ENCODE data around the gene CNEP1R1. TPM values are rescaled to one million over a fixed set of nuclear protein-coding genes. Genes with fewer than 3 reads are reported as not detected.

CNEP1R1 gene
- total RNA-seq, 1 experiment from 2014 or later: 12.2 TPM

DNA sequence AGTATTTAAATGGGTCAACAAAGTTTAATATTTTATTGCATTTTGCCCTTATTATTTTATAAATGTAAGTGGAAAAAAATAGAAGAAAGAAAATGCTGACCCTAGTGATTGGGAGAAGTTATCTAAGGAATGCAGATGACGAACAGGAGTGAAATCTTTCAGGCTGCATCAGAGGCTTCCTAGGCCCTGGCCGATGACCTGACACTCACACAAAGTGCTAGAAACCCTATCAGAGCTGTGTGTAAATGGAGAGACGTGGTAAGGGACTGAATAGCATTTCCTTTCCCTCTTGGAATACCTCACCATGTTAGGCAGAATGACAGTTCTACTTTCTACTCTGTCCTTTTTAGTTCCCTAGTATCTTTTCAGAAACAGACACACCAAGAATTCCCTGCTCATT is 44.9 kb upstream of the CNEP1R1 start:
- H2AFZ ChIP-seq: no peak overlapping the region
- no peaks in the 10 kb centered on the region for H3K79me2 ChIP-seq (ENCODE audit: low read depth)
- CTCF ChIA-PET: no interaction called here
- H3F3A ChIP-seq (ENCODE audit: insufficient read depth, low read depth): no peaks in the 10 kb centered on the region
- H4K20me1 ChIP-seq (ENCODE audit: insufficient read depth): no peaks in the 10 kb centered on the region
- no peak for TF ChIP-seq CTCF (conservative IDR thresholded peaks at IDR 0.05)
- TF ChIP-seq EZH2 (IDR thresholded peaks at IDR 0.05; ENCODE audit: low read depth): no peak
- H3K36me3 ChIP-seq (ENCODE audit: low read depth): no peaks in the 10 kb centered on the region
- no peaks in the 10 kb centered on the region for H3K9me3 ChIP-seq (ENCODE audit: insufficient read depth, low read depth)
- BruUV-seq (replicated peaks): no TSS peak
- no peak overlapping the region for H3K4me2 ChIP-seq
- POLR2A ChIA-PET (ENCODE audit: unreplicated experiment): no interaction called here
- no peaks in the 10 kb centered on the region for H3K4me1 ChIP-seq (replicated peaks; ENCODE audit: insufficient read depth)
- no peak for DNase-seq
- intact Hi-C loops (cut with micrococcal nuclease; ENCODE audit: unreplicated experiment): no loop called here
- no peaks in the 10 kb centered on the region for H3K9me2 ChIP-seq (ENCODE audit: insufficient read depth)
- H3K27ac ChIP-seq: no peak overlapping the region
- peaks cover 35% of the 10 kb centered on the region for H3K27me3 ChIP-seq (ENCODE audit: insufficient read depth, low read depth)
- no peak overlapping the region for H3K4me3 ChIP-seq

- intact Hi-C loops (cut with micrococcal nuclease; ENCODE audit: unreplicated experiment): no loop called here
- DNase-seq: no peak
- H3K9me2 ChIP-seq (ENCODE audit: insufficient read depth): no peaks in the 10 kb centered on the region
- TF ChIP-seq EZH2 (IDR thresholded peaks at IDR 0.05; ENCODE audit: low read depth): no peak
- POLR2A ChIA-PET (ENCODE audit: unreplicated experiment): no interaction called here
- BruUV-seq (replicated peaks): no TSS peak
- CTCF ChIA-PET: no interaction called here
- H3K27ac ChIP-seq: no peak overlapping the region
- H3K79me2 ChIP-seq (ENCODE audit: low read depth): no peaks in the 10 kb centered on the region
- no peaks in the 10 kb centered on the region for H3K4me1 ChIP-seq (replicated peaks; ENCODE audit: insufficient read depth)
- no peaks in the 10 kb centered on the region for H3K9me3 ChIP-seq (ENCODE audit: insufficient read depth, low read depth)
- H3F3A ChIP-seq (ENCODE audit: insufficient read depth, low read depth): no peaks in the 10 kb centered on the region
- no peak overlapping the region for H2AFZ ChIP-seq
- H3K4me3 ChIP-seq: no peak overlapping the region
- H4K20me1 ChIP-seq (ENCODE audit: insufficient read depth): no peaks in the 10 kb centered on the region
- H3K27me3 ChIP-seq (ENCODE audit: insufficient read depth, low read depth): peaks cover 21% of the 10 kb centered on the region; the same call in 1 of the 2 replicates
- peak overlapping the region; percentile 28; the same call in 1 of the 2 replicates for H3K4me2 ChIP-seq
- H3K36me3 ChIP-seq (ENCODE audit: low read depth): no peaks in the 10 kb centered on the region
Measured at GRCh38 chr16:49986351-49987124, 38.5 kb upstream of the CNEP1R1 start.

DNA sequence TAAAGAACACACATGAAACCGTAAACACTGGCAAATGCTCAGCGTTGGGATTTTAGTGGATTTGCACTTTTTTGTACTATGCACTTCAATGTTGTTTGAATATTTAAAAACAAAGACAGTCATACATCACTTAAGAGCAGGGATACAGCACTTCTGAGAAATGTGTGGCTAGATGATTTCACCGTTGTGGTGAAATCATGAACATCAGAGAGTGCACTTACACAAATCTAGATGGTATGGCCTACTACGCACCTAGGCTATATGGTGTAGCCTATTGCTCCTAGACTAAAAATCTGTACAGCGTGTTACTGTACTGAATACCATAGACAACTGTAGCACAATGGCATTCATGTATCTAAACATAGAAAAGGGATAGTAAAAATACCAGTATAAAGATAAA is 37.6 kb upstream of the CNEP1R1 start:
- no peak for DNase-seq
- no peaks in the 10 kb centered on the region for H3K4me1 ChIP-seq (replicated peaks; ENCODE audit: insufficient read depth)
- no peak overlapping the region for H2AFZ ChIP-seq
- H3F3A ChIP-seq (ENCODE audit: insufficient read depth, low read depth): no peaks in the 10 kb centered on the region
- peaks cover 23% of the 10 kb centered on the region; the same call in 1 of the 2 replicates for H3K27me3 ChIP-seq (ENCODE audit: insufficient read depth, low read depth)
- intact Hi-C loops (cut with micrococcal nuclease; ENCODE audit: unreplicated experiment): no loop called here
- H3K4me3 ChIP-seq: no peak overlapping the region
- ChIA-PET CTCF (no interaction called here), POLR2A (ENCODE audit: unreplicated experiment) (no interaction called here)
- H3K4me2 ChIP-seq: no peak overlapping the region
- H3K9me2 ChIP-seq (ENCODE audit: insufficient read depth): no peaks in the 10 kb centered on the region
- no peaks in the 10 kb centered on the region for H3K36me3 ChIP-seq (ENCODE audit: low read depth)
- BruUV-seq (replicated peaks): no TSS peak
- H3K27ac ChIP-seq: no peak overlapping the region
- no peaks in the 10 kb centered on the region for H4K20me1 ChIP-seq (ENCODE audit: insufficient read depth)
- H3K9me3 ChIP-seq (ENCODE audit: insufficient read depth, low read depth): no peaks in the 10 kb centered on the region
- TF ChIP-seq EZH2 (IDR thresholded peaks at IDR 0.05; ENCODE audit: low read depth): no peak
- TF ChIP-seq CTCF (conservative IDR thresholded peaks at IDR 0.05): no peak
- H3K79me2 ChIP-seq (ENCODE audit: low read depth): no peaks in the 10 kb centered on the region

- H3K79me2 ChIP-seq (ENCODE audit: low read depth): no peaks in the 10 kb centered on the region
- H4K20me1 ChIP-seq (ENCODE audit: insufficient read depth): no peaks in the 10 kb centered on the region
- DNase-seq: no peak
- no peaks in the 10 kb centered on the region for H3K36me3 ChIP-seq (ENCODE audit: low read depth)
- no peaks in the 10 kb centered on the region for H3F3A ChIP-seq (ENCODE audit: insufficient read depth, low read depth)
- no peak overlapping the region for H3K27ac ChIP-seq
- CTCF ChIA-PET: no interaction called here
- no peaks in the 10 kb centered on the region for H3K9me3 ChIP-seq (ENCODE audit: insufficient read depth, low read depth)
- H3K9me2 ChIP-seq (ENCODE audit: insufficient read depth): no peaks in the 10 kb centered on the region
- TF ChIP-seq EZH2 (IDR thresholded peaks at IDR 0.05; ENCODE audit: low read depth): no peak
- POLR2A ChIA-PET (ENCODE audit: unreplicated experiment): no interaction called here
- H3K4me2 ChIP-seq: no peak overlapping the region
- no peak overlapping the region for H3K4me3 ChIP-seq
- H3K27me3 ChIP-seq (ENCODE audit: insufficient read depth, low read depth): peaks cover 41% of the 10 kb centered on the region; the same call in 1 of the 2 replicates
- no peak overlapping the region for H2AFZ ChIP-seq
- H3K4me1 ChIP-seq (replicated peaks; ENCODE audit: insufficient read depth): no peaks in the 10 kb centered on the region
- BruUV-seq (replicated peaks): no TSS peak
- intact Hi-C loops (cut with micrococcal nuclease; ENCODE audit: unreplicated experiment): no loop called here
Measured at GRCh38 chr16:49992825-49993224, 32.2 kb upstream of the CNEP1R1 start.
